HepG2 (cell line): ENCODE data around the gene CRTAC1.

Experiments used
- ATF3 ChIP-seq: sonication (generic); formaldehyde crosslinking; IDR thresholded peaks from 2 replicates; pipeline ENCODE4 v1.4.0; 2020; ENCODE audit warnings: missing genetic modification reagents
- ATM ChIP-seq: fragments of 450-650 bp; IDR thresholded peaks from 2 replicates; pipeline ENCODE4 v1.7.1; 2017; ENCODE audit warnings: mild to moderate bottlenecking, borderline replicate concordance
- CREB1 ChIP-seq, 2 experiments: fragments of 450-650 bp in 1 of 2; IDR thresholded peaks; 2 replicates each; pipeline ENCODE4 v1.6.1; 2016 to 2017; ENCODE audit warnings: control low read depth in 1 of 2, mild to moderate bottlenecking in 1 of 2, missing compliant biosample characterization in 1 of 2, missing genetic modification characterization in 1 of 2
- CTCF ChIP-seq: sonication (generic); formaldehyde crosslinking; IDR thresholded peaks from 2 replicates; pipeline ENCODE4 v1.5.0; 2020; ENCODE audit warnings: mild to moderate bottlenecking, missing genetic modification reagents, moderate library complexity
- FOXK2 ChIP-seq: fragments of 450-650 bp; IDR thresholded peaks from 2 replicates; pipeline ENCODE4 v1.6.1; 2016
- HMGXB4 ChIP-seq, 2 experiments: sonication (generic) in 1 of 2; formaldehyde crosslinking in 1 of 2; IDR thresholded peaks; 2 replicates each; pipeline versions ENCODE4 v1.4.0 to v1.6.1; 2018 to 2020; ENCODE audit warnings: missing genetic modification reagents in 2 of 2, borderline replicate concordance in 1 of 2, low read depth in 1 of 2, mild to moderate bottlenecking in 1 of 2, missing biosample characterization in 1 of 2
- LRRFIP1 ChIP-seq: sonication (generic); formaldehyde crosslinking; conservative IDR thresholded peaks from 2 replicates; pipeline ENCODE4 v1.4.0; 2020; ENCODE audit warnings: missing genetic modification reagents
- TGIF2 ChIP-seq: IDR thresholded peaks from 2 replicates; pipeline ENCODE4 v1.6.1; 2016; ENCODE audit warnings: control low read depth, missing compliant biosample characterization
- ZNF580 ChIP-seq: IDR thresholded peaks from 2 replicates; pipeline ENCODE4 v1.6.1; 2016; ENCODE audit warnings: low read depth, borderline replicate concordance

GRCh38 chr10:97822261-97822687 is 208.1 kb downstream of the CRTAC1 start:
- TF ChIP-seq CTCF (CRISPR knock-in tag) (no peak), TGIF2 (CRISPR knock-in tag) (no peak), HMGXB4 (CRISPR knock-in tag; IDR thresholded peaks at IDR 0.05; ENCODE audit: borderline replicate concordance in 1 of 2, low read depth in 1 of 2) (no peak), ATM (no peak), CREB1 (IDR thresholded peaks at IDR 0.05) (no peak), CREB1 (CRISPR knock-in tag; IDR thresholded peaks at IDR 0.05) (no peak), ZNF580 (CRISPR knock-in tag) (no peak), ATF3 (CRISPR knock-in tag) (no peak), LRRFIP1 (CRISPR knock-in tag) (no peak), FOXK2 (no peak)
